H7 (cell line): ENCODE measurements around the gene DAB1. TPM values are rescaled to one million over a fixed set of nuclear protein-coding genes. Genes with fewer than 3 reads are reported as not detected.
"Not testable (repeated sequence)": the region's sequence is repeated elsewhere in the genome, so short reads cannot be mapped to it uniquely, and the experiment has no call there.

Source experiments
- DNase-seq: peaks from one replicate; pipeline ENCODE4 v3.0.0; 2012
- H3K27me3 ChIP-seq: 2 replicates; pipeline ENCODE4 v1.6.0; 2011; ENCODE audit warnings: mild to moderate bottlenecking, low read length; ENCODE audit not compliant: control insufficient read depth, insufficient read depth
- H3K36me3 ChIP-seq: replicated peaks from 2 replicates; pipeline ENCODE4 v1.5.1; 2011; ENCODE audit warnings: low read length; ENCODE audit not compliant: control insufficient read depth, insufficient read depth
- H3K4me3 ChIP-seq: 2 replicates; pipeline ENCODE4 v1.5.1; 2011; ENCODE audit warnings: low read depth, mild to moderate bottlenecking, control low read depth, low read length, moderate library complexity; ENCODE audit not compliant: insufficient read depth
- total RNA-seq: library from RNA; depleted of rRNA; stranded (reverse); fragments of >200 nt; shearing (Covaris generic); gene quantifications from 2 replicates; pipeline ENCODE4 v1.2.3, GENCODE V29; 2014

The DAB1 gene
- total RNA-seq, 1 experiment from 2014 or later, result 16.4 TPM

GRCh38 chr1:57361516-57361915 is 62.3 kb downstream of the DAB1 start:
- H3K27me3 ChIP-seq, result no peaks in the 10 kb centered on the region
- H3K4me3 ChIP-seq, result no peak overlapping the region
- H3K36me3 ChIP-seq, result no peaks in the 10 kb centered on the region
- no peak for DNase-seq

- Histone ChIP-seq H3K27me3 (no peaks in the 10 kb centered on the region), H3K4me3 (no peak overlapping the region), H3K36me3 (no peaks in the 10 kb centered on the region)
- no peak for DNase-seq
Measured at GRCh38 chr1:57360846-57361407, 62.9 kb downstream of the DAB1 start.

GRCh38 chr1:57357462-57357861 is 66.4 kb downstream of the DAB1 start:
- DNase-seq, result no peak
- Histone ChIP-seq H3K36me3 (no peaks in the 10 kb centered on the region), H3K27me3 (no peaks in the 10 kb centered on the region), H3K4me3 (no peak overlapping the region)

GRCh38 chr1:57353654-57354053 is 70.2 kb downstream of the DAB1 start:
- Histone ChIP-seq H3K36me3 (no peaks in the 10 kb centered on the region), H3K27me3 (no peaks in the 10 kb centered on the region), H3K4me3 (no peak overlapping the region)
- no peak for DNase-seq

- no peak for DNase-seq
Measured at GRCh38 chr1:57350610-57351009, 73.2 kb downstream of the DAB1 start.

GRCh38 chr1:57348921-57349320 is 74.9 kb downstream of the DAB1 start:
- DNase-seq, result no peak
- Histone ChIP-seq H3K4me3 (no peak overlapping the region), H3K27me3 (no peaks in the 10 kb centered on the region), H3K36me3 (no peaks in the 10 kb centered on the region)

More at GRCh38 chr1:57350610-57351009, 73.2 kb downstream of the DAB1 start:
- Histone ChIP-seq H3K27me3 (no peaks in the 10 kb centered on the region), H3K4me3 (no peak overlapping the region), H3K36me3 (no peaks in the 10 kb centered on the region)

GRCh38 chr1:57345916-57346315 is 77.9 kb downstream of the DAB1 start:
- Histone ChIP-seq H3K4me3 (no peak overlapping the region), H3K27me3 (no peaks in the 10 kb centered on the region), H3K36me3 (no peaks in the 10 kb centered on the region)
- DNase-seq, result no peak

- no peaks in the 10 kb centered on the region for H3K36me3 ChIP-seq
- H3K4me3 ChIP-seq, result no peak overlapping the region
- no peaks in the 10 kb centered on the region for H3K27me3 ChIP-seq
- no peak for DNase-seq
Measured at GRCh38 chr1:57344265-57344664, 79.6 kb downstream of the DAB1 start.

- not testable (repeated sequence) for H3K27me3 ChIP-seq, DNase-seq, H3K36me3 ChIP-seq, H3K4me3 ChIP-seq
Measured at GRCh38 chr1:57343298-57343915, 80.5 kb downstream of the DAB1 start.

- Histone ChIP-seq H3K36me3 (no peaks in the 10 kb centered on the region), H3K4me3 (no peak overlapping the region)
- no peak for DNase-seq
Measured at GRCh38 chr1:57341721-57342120, 82.1 kb downstream of the DAB1 start.

GRCh38 chr1:57340334-57341070 is 83.4 kb downstream of the DAB1 start:
- H3K27me3 ChIP-seq, result no peaks in the 10 kb centered on the region
- H3K36me3 ChIP-seq, result no peaks in the 10 kb centered on the region
- DNase-seq, result no peak
- no peak overlapping the region for H3K4me3 ChIP-seq

More at GRCh38 chr1:57341721-57342120, 82.1 kb downstream of the DAB1 start:
- no peaks in the 10 kb centered on the region for H3K27me3 ChIP-seq

- Histone ChIP-seq H3K36me3 (no peaks in the 10 kb centered on the region), H3K4me3 (no peak overlapping the region), H3K27me3 (no peaks in the 10 kb centered on the region)
- DNase-seq, result no peak
Measured at GRCh38 chr1:57337623-57338022, 86.2 kb downstream of the DAB1 start.

- no peak overlapping the region for H3K4me3 ChIP-seq
- H3K36me3 ChIP-seq, result no peaks in the 10 kb centered on the region
- DNase-seq, result no peak
- no peaks in the 10 kb centered on the region for H3K27me3 ChIP-seq
Measured at GRCh38 chr1:57336793-57337192, 87.1 kb downstream of the DAB1 start.

- no peak overlapping the region for H3K4me3 ChIP-seq
- H3K27me3 ChIP-seq, result no peaks in the 10 kb centered on the region
- no peak for DNase-seq
- H3K36me3 ChIP-seq, result no peaks in the 10 kb centered on the region
Measured at GRCh38 chr1:57331620-57332019, 92.2 kb downstream of the DAB1 start.

- no peaks in the 10 kb centered on the region for H3K27me3 ChIP-seq
- H3K4me3 ChIP-seq, result no peak overlapping the region
- DNase-seq, result no peak
- no peaks in the 10 kb centered on the region for H3K36me3 ChIP-seq
Measured at GRCh38 chr1:57329937-57330336, 93.9 kb downstream of the DAB1 start.
